Fibroblast of lung (primary cell): ENCODE results near the gene VIPR2. TPM values are rescaled to one million over a fixed set of nuclear protein-coding genes. Genes with fewer than 3 reads are reported as not detected.

ENCODE experiments used
- DNase-seq, 2 donors: peaks; one replicate each; pipeline versions ENCODE4 v3.0.0 to v3.0.0-alpha.2; 2010; ENCODE audit warnings: low read depth in 2 of 2
- H2AFZ ChIP-seq: 2 replicates; pipeline ENCODE4 v1.5.1; 2012; ENCODE audit warnings: low read length, control low read depth, inconsistent platforms
- H3K27ac ChIP-seq: 2 replicates; pipeline ENCODE4 v1.5.1; 2011; ENCODE audit warnings: low read length, control low read depth; ENCODE audit not compliant: insufficient read depth
- H3K27me3 ChIP-seq: 2 replicates; pipeline ENCODE4 v1.5.1; 2011; ENCODE audit warnings: mild to moderate bottlenecking, low read length; ENCODE audit not compliant: control insufficient read depth, insufficient read depth
- H3K36me3 ChIP-seq: 2 replicates; pipeline ENCODE4 v1.5.1; 2011; ENCODE audit warnings: low read length; ENCODE audit not compliant: control insufficient read depth, insufficient read depth
- H3K4me1 ChIP-seq: 2 replicates; pipeline ENCODE4 v1.5.1; 2011; ENCODE audit warnings: low read length; ENCODE audit not compliant: control insufficient read depth, insufficient read depth; ENCODE audit errors: extremely low read depth
- H3K4me2 ChIP-seq: 2 replicates; pipeline ENCODE4 v1.5.1; 2011; ENCODE audit warnings: low read length, control low read depth; ENCODE audit not compliant: insufficient read depth; ENCODE audit errors: extremely low read depth
- H3K4me3 ChIP-seq, 4 experiments: fragments of 200-600 bp in 1 of 4; sonication (generic) in 1 of 4; replicated peaks in 1 of 4; 2 replicates each; pipeline ENCODE4 v1.5.1; 2011 to 2016; ENCODE audit warnings: low read length in 4 of 4, low read depth in 3 of 4, mild to moderate bottlenecking in 3 of 4, control low read depth in 2 of 4, inconsistent platforms in 1 of 4, mixed read lengths in 1 of 4; ENCODE audit not compliant: insufficient read depth in 1 of 4; ENCODE audit errors: control extremely low read depth in 1 of 4
- H3K79me2 ChIP-seq: 2 replicates; pipeline ENCODE4 v1.5.1; 2012; ENCODE audit warnings: mild to moderate bottlenecking, low read length, inconsistent platforms; ENCODE audit not compliant: control insufficient read depth, insufficient read depth
- H3K9ac ChIP-seq: 2 replicates; pipeline ENCODE4 v1.5.1; 2011; ENCODE audit warnings: mild to moderate bottlenecking, low read length, control low read depth; ENCODE audit not compliant: insufficient read depth
- H3K9me3 ChIP-seq: 2 replicates; pipeline ENCODE4 v1.5.1; 2012; ENCODE audit warnings: low read depth, low read length; ENCODE audit not compliant: control insufficient read depth, insufficient read depth
- H4K20me1 ChIP-seq: 2 replicates; pipeline ENCODE4 v1.5.1; 2011; ENCODE audit warnings: low read length; ENCODE audit not compliant: control insufficient read depth, insufficient read depth; ENCODE audit errors: extremely low read depth
- CTCF ChIP-seq, 2 donors: IDR thresholded peaks in 1 of 2; conservative IDR thresholded peaks in 1 of 2; 1 replicate in 1 of 2; 2 replicates in 1 of 2; pipeline ENCODE4 v1.5.1; 2011 to 2012; ENCODE audit warnings: low read length in 2 of 2, control low read depth in 1 of 2, inconsistent platforms in 1 of 2, low read depth in 1 of 2, mild to moderate bottlenecking in 1 of 2
- EZH2 ChIP-seq: IDR thresholded peaks from 2 replicates; pipeline ENCODE4 v1.5.1; 2012; ENCODE audit warnings: low read length, control low read depth, mild to moderate bottlenecking; ENCODE audit errors: missing control alignments
- polyA plus RNA-seq, 2 donors: library from polyadenylated mRNA; depleted of rRNA in 1 of 2; stranded (reverse) in 1 of 2; unstranded in 1 of 2; fragments of >200 nt; gene quantifications; 2 replicates each; pipeline ENCODE4 v1.2.1, GENCODE V29; 2011 to 2012; ENCODE audit warnings: missing spikeins in 1 of 2
- total RNA-seq: library from RNA; depleted of rRNA; stranded (reverse); fragments of >200 nt; gene quantifications from 2 replicates; pipeline ENCODE4 v1.2.1, GENCODE V29; 2014

The VIPR2 gene
- total and polyA plus RNA-seq, 2 donors (not counting 1 experiment from before 2014, with no cell fraction given): not detected

- Histone ChIP-seq H4K20me1 (no peaks in the 10 kb centered on the region), H3K4me2 (no peak overlapping the region), H3K36me3 (no peaks in the 10 kb centered on the region), H3K27ac (no peak overlapping the region), H3K4me1 (no peaks in the 10 kb centered on the region), H3K9me3 (no peaks in the 10 kb centered on the region), H2AFZ (no peak overlapping the region), H3K9ac (no peak overlapping the region), H3K79me2 (no peaks in the 10 kb centered on the region), H3K4me3 (no peak overlapping the region), H3K27me3 (no peaks in the 10 kb centered on the region)
- TF ChIP-seq CTCF (conservative IDR thresholded peaks at IDR 0.05 in 1 of 2, IDR thresholded peaks at IDR 0.05 in 1 of 2; ENCODE audit: low read depth in 1 of 2, low read length in 2 of 2) (no peak), EZH2 (no peak)
- no peak for DNase-seq
These were observed 129.6 kb downstream of the VIPR2 start for GRCh38 chr7:159015081-159015453.

- TF ChIP-seq EZH2 (no peak), CTCF (conservative IDR thresholded peaks at IDR 0.05 in 1 of 2, IDR thresholded peaks at IDR 0.05 in 1 of 2; ENCODE audit: low read depth in 1 of 2, low read length in 2 of 2) (no peak)
- Histone ChIP-seq H3K4me3 (no peak overlapping the region), H3K4me1 (no peaks in the 10 kb centered on the region), H3K27me3 (no peaks in the 10 kb centered on the region), H3K79me2 (no peaks in the 10 kb centered on the region), H3K27ac (no peak overlapping the region), H3K9ac (no peak overlapping the region), H3K4me2 (no peak overlapping the region), H3K36me3 (no peaks in the 10 kb centered on the region), H3K9me3 (no peaks in the 10 kb centered on the region), H4K20me1 (no peaks in the 10 kb centered on the region), H2AFZ (no peak overlapping the region)
- no peak for DNase-seq
These were observed 130.2 kb downstream of the VIPR2 start for GRCh38 chr7:159014297-159015062.

- Histone ChIP-seq H3K4me2 (no peak overlapping the region), H4K20me1 (no peaks in the 10 kb centered on the region), H3K4me3 (no peak overlapping the region), H2AFZ (no peak overlapping the region), H3K9ac (no peak overlapping the region), H3K36me3 (no peaks in the 10 kb centered on the region), H3K27me3 (no peaks in the 10 kb centered on the region), H3K27ac (no peak overlapping the region), H3K79me2 (no peaks in the 10 kb centered on the region), H3K4me1 (no peaks in the 10 kb centered on the region), H3K9me3 (no peaks in the 10 kb centered on the region)
- TF ChIP-seq CTCF (conservative IDR thresholded peaks at IDR 0.05 in 1 of 2, IDR thresholded peaks at IDR 0.05 in 1 of 2; ENCODE audit: low read depth in 1 of 2, low read length in 2 of 2): no peak
- no peak for TF ChIP-seq EZH2
- DNase-seq: no peak
These were observed 130.8 kb downstream of the VIPR2 start for GRCh38 chr7:159013825-159014289.
